Esophagus muscularis mucosa (tissue), 4 donors: Measurements from ENCODE around the gene MYO1F. TPM values are rescaled to one million over a fixed set of nuclear protein-coding genes. Genes with fewer than 3 reads are reported as not detected.

ENCODE experiments used
- DNase-seq: peaks from one replicate; pipeline ENCODE4 v3.0.0-alpha.2; 2017; ENCODE audit errors: extremely low spot score
- H3K27ac ChIP-seq, 4 donors: fragments of 200-600 bp; sonication (generic); replicated peaks in 1 of 4; 1 replicate in 3 of 4; 2 replicates in 1 of 4; pipeline ENCODE4 v1.5.1; 2016 to 2019; ENCODE audit warnings: mild to moderate bottlenecking in 1 of 4
- H3K27me3 ChIP-seq, 4 donors: fragments of 200-600 bp; sonication (generic); one replicate each; pipeline versions ENCODE4 v1.5.1 to v1.6.0; 2016 to 2019
- H3K36me3 ChIP-seq, 4 donors: fragments of 200-600 bp; sonication (generic); one replicate each; pipeline ENCODE4 v1.5.1; 2016 to 2019
- H3K4me1 ChIP-seq, 4 donors: fragments of 200-600 bp; sonication (generic); one replicate each; pipeline ENCODE4 v1.5.1; 2016 to 2019
- H3K4me3 ChIP-seq, 4 donors: fragments of 200-600 bp; sonication (generic); 1 replicate in 2 of 4; 2 replicates in 2 of 4; pipeline ENCODE4 v1.5.1; 2016 to 2019; ENCODE audit warnings: mild to moderate bottlenecking in 4 of 4, moderate library complexity in 1 of 4
- H3K9me3 ChIP-seq, 4 donors: fragments of 200-600 bp; sonication (generic); 1 replicate in 3 of 4; 2 replicates in 1 of 4; pipeline ENCODE4 v1.5.1; 2016 to 2019
- EP300 ChIP-seq: sonication (generic); formaldehyde crosslinking; IDR thresholded peaks from one replicate; pipeline ENCODE4 v1.6.1; 2017; ENCODE audit warnings: antibody characterized with exemption
- POLR2A ChIP-seq: fragments of 450-650 bp; IDR thresholded peaks from one replicate; pipeline ENCODE4 v1.6.1; 2017; ENCODE audit warnings: antibody characterized with exemption, moderate library complexity, mild to moderate bottlenecking, low read depth
- POLR2AphosphoS5 ChIP-seq, 2 donors: sonication (generic); formaldehyde crosslinking; IDR thresholded peaks; one replicate each; pipeline ENCODE4 v1.6.1; 2017; ENCODE audit warnings: antibody characterized with exemption in 2 of 2
- WGBS: methylation state at CpG from one replicate; pipeline ENCODE4 v1.1.5; 2018; 5-methylcytosine and 5-hydroxymethylcytosine counted together
- intact Hi-C: fragments of 100-400 bp; cut with DNase I; formaldehyde crosslinking; loops from one replicate; pipeline ENCODE4 v1.15.1; 2023
- total RNA-seq, 4 donors: library from RNA; depleted of rRNA; stranded (reverse); fragments of >200 nt; gene quantifications; one replicate each; pipeline versions ENCODE4 v1.1.0 to v1.2.1, GENCODE V29; 2016
- TF ChIP-seq, protein P1 (sequence below), 3 experiments: fragments of 200-600 bp in 2 of 3; fragments of 450-650 bp in 1 of 3; sonication (generic) in 2 of 3; IDR thresholded peaks; one replicate each; pipeline ENCODE4 v1.5.1; 2017 to 2019; ENCODE audit warnings: antibody characterized with exemption in 3 of 3, mild to moderate bottlenecking in 2 of 3, moderate library complexity in 1 of 3

The MYO1F gene
- total RNA-seq, 4 donors from 2014 or later, result 7.2 to 21.2 (median 13.3) TPM

DNA sequence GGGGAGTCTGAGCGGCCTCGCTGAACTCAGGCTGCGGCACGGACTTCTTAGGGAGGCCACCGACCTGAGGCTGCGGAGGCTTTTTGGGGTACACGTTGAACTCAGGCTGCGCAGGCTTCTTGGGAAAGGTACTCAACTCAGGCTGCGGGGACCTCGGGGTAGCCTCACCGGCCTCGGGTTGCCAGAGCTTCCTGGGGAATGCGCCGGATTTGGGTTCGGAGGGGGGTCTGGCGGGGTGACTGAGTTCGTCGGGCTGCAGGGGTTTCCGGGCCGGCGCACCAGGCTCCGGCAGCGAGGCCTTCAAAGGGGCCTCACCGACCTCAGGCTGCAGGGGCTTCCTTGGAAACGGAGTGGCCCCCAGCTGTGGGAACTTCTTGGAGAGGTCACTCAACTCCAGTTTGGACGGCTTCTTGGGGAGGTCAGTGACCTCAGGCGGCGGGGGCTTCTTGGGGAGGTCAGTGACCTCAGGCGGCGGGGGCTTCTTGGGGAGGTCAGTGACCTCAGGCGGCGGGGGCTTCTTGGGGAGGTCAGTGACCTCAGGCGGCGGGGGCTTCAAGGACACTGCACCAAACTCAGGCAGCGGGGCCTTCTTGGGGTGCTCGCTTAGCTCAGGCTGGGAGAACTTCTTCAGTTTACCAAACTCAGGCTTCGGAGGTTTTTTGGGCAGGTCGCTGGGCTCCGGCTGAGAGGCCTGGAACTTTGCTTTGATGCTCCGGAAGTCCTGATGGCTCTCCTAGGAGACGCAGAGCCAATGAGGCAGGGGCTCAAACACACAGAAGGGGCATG is 78.0 kb downstream of the MYO1F start:
- Histone ChIP-seq H3K9me3 (no peaks in the 10 kb centered on the region), H3K4me3 (no peak overlapping the region), H3K27me3 (no peaks in the 10 kb centered on the region), H3K4me1 (no peaks in the 10 kb centered on the region), H3K36me3 (no peaks in the 10 kb centered on the region), H3K27ac (no peak overlapping the region)
- intact Hi-C loops, result no loop called here
- TF ChIP-seq POLR2A, result no peak
- TF ChIP-seq, protein P1, sequence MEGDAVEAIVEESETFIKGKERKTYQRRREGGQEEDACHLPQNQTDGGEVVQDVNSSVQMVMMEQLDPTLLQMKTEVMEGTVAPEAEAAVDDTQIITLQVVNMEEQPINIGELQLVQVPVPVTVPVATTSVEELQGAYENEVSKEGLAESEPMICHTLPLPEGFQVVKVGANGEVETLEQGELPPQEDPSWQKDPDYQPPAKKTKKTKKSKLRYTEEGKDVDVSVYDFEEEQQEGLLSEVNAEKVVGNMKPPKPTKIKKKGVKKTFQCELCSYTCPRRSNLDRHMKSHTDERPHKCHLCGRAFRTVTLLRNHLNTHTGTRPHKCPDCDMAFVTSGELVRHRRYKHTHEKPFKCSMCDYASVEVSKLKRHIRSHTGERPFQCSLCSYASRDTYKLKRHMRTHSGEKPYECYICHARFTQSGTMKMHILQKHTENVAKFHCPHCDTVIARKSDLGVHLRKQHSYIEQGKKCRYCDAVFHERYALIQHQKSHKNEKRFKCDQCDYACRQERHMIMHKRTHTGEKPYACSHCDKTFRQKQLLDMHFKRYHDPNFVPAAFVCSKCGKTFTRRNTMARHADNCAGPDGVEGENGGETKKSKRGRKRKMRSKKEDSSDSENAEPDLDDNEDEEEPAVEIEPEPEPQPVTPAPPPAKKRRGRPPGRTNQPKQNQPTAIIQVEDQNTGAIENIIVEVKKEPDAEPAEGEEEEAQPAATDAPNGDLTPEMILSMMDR (IDR thresholded peaks at IDR 0.05), result no peak
- TF ChIP-seq EP300, result no peak
- no peak for TF ChIP-seq POLR2AphosphoS5 (IDR thresholded peaks at IDR 0.05)
- no peak for DNase-seq
- 81% methylated on average over 15 of the region's 41 CpGs for WGBS

DNA sequence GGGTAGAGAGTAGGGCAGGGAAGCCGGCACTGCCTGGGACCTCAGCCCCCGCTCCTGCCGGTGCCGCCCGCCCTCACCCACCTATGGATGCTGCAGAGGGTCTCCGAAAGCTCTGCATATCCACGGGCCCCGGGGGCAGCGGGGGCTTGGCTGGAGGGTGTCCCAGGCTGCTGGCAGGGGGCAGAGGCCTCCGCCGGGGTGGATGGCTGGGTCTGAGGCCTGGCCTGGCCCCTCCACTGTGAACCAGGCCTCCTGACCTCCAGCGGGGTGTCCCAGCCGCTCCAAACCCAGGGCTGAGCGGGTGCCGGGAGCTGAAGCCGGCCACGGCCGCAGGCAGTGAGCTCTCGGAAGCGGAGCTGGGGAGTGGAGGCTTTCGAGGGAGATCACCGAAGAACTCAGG is 78.9 kb downstream of the MYO1F start:
- no peak overlapping the region for H3K27ac ChIP-seq
- TF ChIP-seq EP300, result no peak
- TF ChIP-seq POLR2A, result no peak
- TF ChIP-seq POLR2AphosphoS5 (IDR thresholded peaks at IDR 0.05), result no peak
- TF ChIP-seq, protein P1 (IDR thresholded peaks at IDR 0.05), result no peak
- H3K4me1 ChIP-seq, result no peaks in the 10 kb centered on the region
- 90% methylated on average over 17 of the region's 22 CpGs for WGBS
- no peak for DNase-seq
- H3K36me3 ChIP-seq, result peaks cover 0 to 3% (median 0%) of the 10 kb centered on the region in 4 donors
- no peak overlapping the region for H3K4me3 ChIP-seq
- no peaks in the 10 kb centered on the region for H3K27me3 ChIP-seq
- intact Hi-C loops, result no loop called here
- H3K9me3 ChIP-seq, result no peaks in the 10 kb centered on the region

DNA sequence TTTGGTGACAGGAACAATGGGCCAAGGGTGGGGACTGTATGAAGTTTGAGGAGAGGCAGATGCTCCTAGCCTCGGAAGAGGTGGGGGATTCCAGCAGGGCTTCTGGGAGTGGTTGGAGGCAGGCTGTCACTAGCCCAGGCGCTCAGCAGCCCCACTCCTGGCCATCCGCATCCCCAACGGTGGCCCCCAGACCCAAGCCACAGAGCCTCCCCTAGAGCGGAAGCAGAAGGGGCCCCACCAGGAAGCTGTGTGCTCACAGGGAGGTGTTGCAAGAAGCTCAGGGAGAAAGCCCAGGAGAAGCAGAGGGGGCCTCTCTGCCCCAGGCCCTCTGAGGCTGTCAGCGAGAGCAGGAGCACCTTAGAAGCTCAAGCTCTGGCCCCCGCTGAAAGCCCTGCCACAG is 83.1 kb downstream of the MYO1F start:
- Histone ChIP-seq H3K27me3 (no peaks in the 10 kb centered on the region), H3K4me3 (no peak overlapping the region), H3K27ac (no peak overlapping the region), H3K9me3 (no peaks in the 10 kb centered on the region), H3K36me3 (peaks cover 7 to 26% (median 17%) of the 10 kb centered on the region in 4 donors), H3K4me1 (no peaks in the 10 kb centered on the region)
- 75% methylated on average over 2 of the region's 7 CpGs for WGBS
- no peak for DNase-seq
- TF ChIP-seq POLR2AphosphoS5 (IDR thresholded peaks at IDR 0.05) (no peak), POLR2A (no peak), EP300 (no peak)
- TF ChIP-seq, protein P1 (IDR thresholded peaks at IDR 0.05), result no peak
- intact Hi-C loops, result no loop called here

DNA sequence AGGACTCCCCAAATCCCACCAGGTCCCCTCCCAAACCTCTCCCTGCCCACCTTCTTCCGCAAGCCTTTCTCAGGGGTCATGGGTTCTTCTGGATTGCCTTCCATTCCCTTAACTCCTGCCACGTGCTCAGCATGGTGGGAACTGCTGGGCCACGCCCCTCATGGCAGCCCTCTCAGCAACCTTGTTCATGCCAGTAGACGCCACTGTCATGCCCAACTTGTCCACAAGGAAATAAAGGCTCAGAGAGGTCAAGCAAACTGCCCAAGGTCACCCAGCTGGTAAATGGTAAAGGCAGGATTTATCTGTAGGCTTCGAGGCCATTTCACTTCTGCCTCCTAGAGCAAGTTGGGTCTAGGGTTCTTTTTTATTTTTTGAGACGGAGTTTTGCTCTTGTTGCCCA is 85.7 kb downstream of the MYO1F start:
- Histone ChIP-seq H3K4me1 (no peaks in the 10 kb centered on the region), H3K27me3 (no peaks in the 10 kb centered on the region), H3K4me3 (no peak overlapping the region), H3K27ac (no peak overlapping the region), H3K36me3 (peaks cover 33 to 52% (median 43%) of the 10 kb centered on the region in 4 donors), H3K9me3 (no peaks in the 10 kb centered on the region)
- intact Hi-C loops, result no loop called here
- DNase-seq, result no peak
- WGBS, result 84% methylated on average over 6 of the region's 6 CpGs
- TF ChIP-seq EP300 (no peak), POLR2AphosphoS5 (IDR thresholded peaks at IDR 0.05) (no peak), POLR2A (no peak)
- TF ChIP-seq, protein P1 (IDR thresholded peaks at IDR 0.05), result no peak
